ENCODE data around the gene SECISBP2L.

SECISBP2L gene

DNA sequence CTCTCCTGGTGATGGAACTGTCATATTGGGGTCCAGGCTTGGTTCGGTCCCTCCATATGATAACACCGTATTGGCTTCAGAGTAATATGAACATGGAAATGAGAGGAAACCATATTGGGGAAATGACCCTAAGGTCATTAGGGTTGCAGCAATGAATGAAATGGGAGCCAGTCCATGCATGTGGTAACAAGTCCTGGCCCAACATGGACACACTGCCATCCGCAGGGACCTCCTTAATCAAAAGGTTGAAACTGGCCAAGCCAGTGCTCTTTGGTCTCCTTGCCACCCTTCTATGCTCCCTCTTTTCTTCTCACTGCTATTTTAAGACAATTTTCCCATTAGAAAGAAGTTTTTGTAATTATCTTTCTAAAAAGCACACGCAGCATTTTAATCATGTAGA is 90.9 kb downstream of the SECISBP2L start:
- no peak for DNase-seq (ENCODE audit: low read depth)
- TF ChIP-seq, protein P1, sequence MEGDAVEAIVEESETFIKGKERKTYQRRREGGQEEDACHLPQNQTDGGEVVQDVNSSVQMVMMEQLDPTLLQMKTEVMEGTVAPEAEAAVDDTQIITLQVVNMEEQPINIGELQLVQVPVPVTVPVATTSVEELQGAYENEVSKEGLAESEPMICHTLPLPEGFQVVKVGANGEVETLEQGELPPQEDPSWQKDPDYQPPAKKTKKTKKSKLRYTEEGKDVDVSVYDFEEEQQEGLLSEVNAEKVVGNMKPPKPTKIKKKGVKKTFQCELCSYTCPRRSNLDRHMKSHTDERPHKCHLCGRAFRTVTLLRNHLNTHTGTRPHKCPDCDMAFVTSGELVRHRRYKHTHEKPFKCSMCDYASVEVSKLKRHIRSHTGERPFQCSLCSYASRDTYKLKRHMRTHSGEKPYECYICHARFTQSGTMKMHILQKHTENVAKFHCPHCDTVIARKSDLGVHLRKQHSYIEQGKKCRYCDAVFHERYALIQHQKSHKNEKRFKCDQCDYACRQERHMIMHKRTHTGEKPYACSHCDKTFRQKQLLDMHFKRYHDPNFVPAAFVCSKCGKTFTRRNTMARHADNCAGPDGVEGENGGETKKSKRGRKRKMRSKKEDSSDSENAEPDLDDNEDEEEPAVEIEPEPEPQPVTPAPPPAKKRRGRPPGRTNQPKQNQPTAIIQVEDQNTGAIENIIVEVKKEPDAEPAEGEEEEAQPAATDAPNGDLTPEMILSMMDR (conservative IDR thresholded peaks at IDR 0.05; ENCODE audit: low read depth, low read length) = no peak

DNA sequence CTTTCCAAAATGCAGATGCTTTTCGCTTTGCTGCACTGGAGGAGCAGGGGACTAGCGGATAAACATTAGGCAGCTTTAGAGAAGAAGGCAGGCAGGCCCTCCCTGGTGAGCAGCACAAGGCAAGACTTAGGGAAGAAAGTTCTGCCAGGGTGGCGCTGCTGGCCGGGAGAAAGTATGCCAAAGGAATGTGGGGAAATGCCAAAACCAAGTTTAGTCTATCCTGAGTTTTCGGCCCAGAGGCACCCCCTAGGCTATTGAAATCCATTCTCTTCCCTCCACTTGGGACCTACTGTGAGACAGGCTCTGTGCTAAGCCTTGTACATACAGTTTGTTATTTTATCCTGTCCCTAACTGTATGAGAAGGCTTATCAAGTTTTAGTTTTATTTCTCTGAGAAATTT is 91.7 kb downstream of the SECISBP2L start:
- peak; percentile 17 for DNase-seq (ENCODE audit: low read depth)
- TF ChIP-seq, protein P1 (conservative IDR thresholded peaks at IDR 0.05; ENCODE audit: low read depth, low read length) = peak; percentile 16
- no peak overlapping the region for H3K4me3 ChIP-seq (ENCODE audit: low read depth, low read length)

More for the DNA sequence above, 90.9 kb downstream of the SECISBP2L start:
- H3K4me3 ChIP-seq (ENCODE audit: low read depth, low read length) = no peak overlapping the region

DNA sequence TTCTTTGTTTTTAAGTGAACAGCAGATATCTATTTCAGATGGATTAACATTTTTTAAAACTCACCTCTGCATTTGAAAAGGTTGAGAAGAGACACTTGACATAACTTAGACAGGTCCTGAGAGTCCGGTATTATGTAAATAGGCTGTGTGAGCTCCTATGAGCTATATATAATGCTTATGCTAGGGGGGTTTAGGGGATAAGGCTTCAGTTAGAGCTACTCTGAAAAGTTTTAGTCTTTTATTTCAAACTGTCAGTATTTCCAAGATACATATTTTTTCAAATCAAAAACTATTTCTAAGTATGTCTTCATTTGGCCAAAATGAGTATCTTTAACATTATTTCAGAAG is 99.4 kb downstream of the SECISBP2L start:
- H3K4me3 ChIP-seq (ENCODE audit: low read depth, low read length) = no peak overlapping the region
- TF ChIP-seq, protein P1 (conservative IDR thresholded peaks at IDR 0.05; ENCODE audit: low read depth, low read length) = no peak
- DNase-seq (ENCODE audit: low read depth) = no peak

DNA sequence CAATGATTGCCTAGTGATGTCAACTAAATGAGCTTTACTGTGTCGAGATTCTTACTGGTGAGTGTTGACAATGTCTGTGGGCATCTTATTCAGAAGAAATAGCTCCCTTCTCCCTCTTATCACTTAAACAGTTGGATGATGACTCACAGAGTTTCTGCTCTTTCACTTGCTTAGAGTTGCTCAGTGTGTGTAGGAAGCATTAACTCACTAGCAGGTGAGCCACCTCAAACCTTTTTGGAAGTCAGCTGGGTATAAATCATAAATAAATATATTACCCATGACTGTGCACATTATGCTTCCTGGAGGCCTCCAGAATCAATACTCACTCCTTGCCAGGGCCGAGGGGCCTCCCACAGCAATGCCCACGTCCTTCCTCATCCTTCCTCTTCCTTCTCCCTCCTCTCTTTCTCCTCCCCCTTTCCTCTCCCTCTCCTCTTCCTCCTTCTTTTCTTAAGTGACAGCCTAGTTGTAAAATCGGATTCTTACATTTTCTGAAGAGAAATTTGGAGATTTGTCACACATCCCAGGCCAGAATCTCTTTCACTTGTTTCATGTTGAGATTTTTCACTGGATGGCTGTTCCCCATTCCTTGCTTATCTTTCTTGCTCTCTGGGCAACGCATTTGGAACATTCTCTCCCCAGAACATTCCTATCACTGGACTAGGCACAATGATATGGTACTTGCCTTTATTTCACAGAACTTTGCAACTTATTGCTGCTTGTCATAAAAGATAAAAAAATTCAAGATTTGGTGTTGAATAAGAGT is 100.0 kb downstream of the SECISBP2L start:
- TF ChIP-seq, protein P1 (conservative IDR thresholded peaks at IDR 0.05; ENCODE audit: low read depth, low read length) = no peak
- no peak overlapping the region for H3K4me3 ChIP-seq (ENCODE audit: low read depth, low read length)
- peak; percentile 73 for DNase-seq (ENCODE audit: low read depth)

DNA sequence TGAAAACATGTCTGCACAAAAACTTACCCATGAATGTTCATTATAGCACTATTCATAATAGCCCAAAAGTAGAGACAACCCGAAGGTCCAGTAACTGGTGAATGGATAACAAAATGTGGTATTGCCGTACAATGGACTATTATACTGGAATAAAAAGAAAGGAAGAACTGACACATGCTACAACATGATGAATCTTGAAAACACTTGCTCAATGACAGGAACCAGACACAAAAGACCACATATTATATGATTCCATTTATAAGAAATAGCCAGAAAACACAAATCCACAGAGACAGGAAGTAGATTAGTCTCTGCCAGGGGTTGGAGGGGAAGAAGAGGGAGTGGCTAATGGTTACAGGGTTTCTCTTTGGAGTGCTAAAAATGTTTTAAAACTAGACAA is 100.9 kb downstream of the SECISBP2L start:
- TF ChIP-seq, protein P1 (conservative IDR thresholded peaks at IDR 0.05; ENCODE audit: low read depth, low read length) = no peak
- DNase-seq (ENCODE audit: low read depth) = no peak
- H3K4me3 ChIP-seq (ENCODE audit: low read depth, low read length) = no peak overlapping the region

DNA sequence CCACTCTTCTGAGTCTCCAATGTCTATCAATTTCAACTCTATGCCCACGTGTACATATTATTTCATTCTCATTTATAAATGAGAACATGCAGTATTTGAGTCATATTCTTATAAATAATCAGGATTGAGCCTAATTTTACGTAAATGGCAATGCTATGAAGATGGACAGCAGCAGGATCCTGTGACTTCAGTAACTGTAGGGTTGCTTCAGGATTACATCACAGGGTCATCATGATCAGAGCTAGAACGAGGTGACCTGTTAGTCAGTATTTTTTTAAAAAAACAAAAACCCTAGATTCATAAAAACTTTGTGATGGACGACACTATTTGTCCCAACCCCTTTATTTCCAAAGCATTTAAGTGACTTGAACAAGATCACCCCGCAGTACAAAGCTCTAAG is 104.3 kb downstream of the SECISBP2L start:
- no peak for DNase-seq (ENCODE audit: low read depth)
- TF ChIP-seq, protein P1 (conservative IDR thresholded peaks at IDR 0.05; ENCODE audit: low read depth, low read length) = no peak
- H3K4me3 ChIP-seq (ENCODE audit: low read depth, low read length) = no peak overlapping the region

DNA sequence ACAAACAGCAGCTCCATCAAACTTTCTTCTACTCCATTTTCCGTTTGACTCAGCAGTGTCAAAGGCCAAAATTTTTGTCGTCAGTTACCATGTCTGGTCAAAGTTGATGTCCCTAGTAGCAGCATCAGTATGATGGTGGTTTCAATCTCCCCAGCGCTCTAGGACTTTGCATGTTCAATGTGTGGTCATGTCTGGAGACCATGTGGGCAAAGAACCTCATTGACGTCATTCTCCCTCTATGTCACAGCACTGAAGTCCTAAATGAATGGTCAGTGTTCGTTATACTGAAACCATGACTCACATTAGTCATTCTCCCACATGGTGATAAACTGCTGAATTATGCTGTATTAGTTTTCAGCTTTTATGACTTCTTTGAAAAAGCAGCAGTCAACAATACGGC is 105.7 kb downstream of the SECISBP2L start:
- DNase-seq (ENCODE audit: low read depth) = peak; percentile 95
- H3K4me3 ChIP-seq (ENCODE audit: low read depth, low read length) = no peak overlapping the region
- TF ChIP-seq, protein P1 (conservative IDR thresholded peaks at IDR 0.05; ENCODE audit: low read depth, low read length) = no peak
